RWPE1 (cell line): Measurements from ENCODE around the gene SERPINB5.

Experiments
- CTCF ChIA-PET: fragments of 350-600 bp; sonication (Branson Sonifier 250); formaldehyde crosslinking; extraction: SDS; loops from one replicate; lab custom pipeline; 2021; lab: Yijun Ruan, JAX
- POLR2A ChIA-PET: fragments of 400-600 bp; formaldehyde crosslinking; extraction: SDS; loops from one replicate; lab custom pipeline; 2020; ENCODE audit warnings: antibody characterized with exemption; ENCODE audit not compliant: low non-redundant PET; lab: Yijun Ruan, JAX
- DNase-seq: peaks from one replicate; pipeline ENCODE4 v3.0.0; 2012; ENCODE audit warnings: low spot score
- H3K27ac ChIP-seq: fragments of 450-650 bp; 2 replicates; pipeline ENCODE4 v1.5.1; 2017
- CTCF ChIP-seq: fragments of 450-650 bp; conservative IDR thresholded peaks from 2 replicates; pipeline ENCODE4 v1.5.1; 2017; ENCODE audit warnings: low read depth, mild to moderate bottlenecking

The SERPINB5 gene

DNA sequence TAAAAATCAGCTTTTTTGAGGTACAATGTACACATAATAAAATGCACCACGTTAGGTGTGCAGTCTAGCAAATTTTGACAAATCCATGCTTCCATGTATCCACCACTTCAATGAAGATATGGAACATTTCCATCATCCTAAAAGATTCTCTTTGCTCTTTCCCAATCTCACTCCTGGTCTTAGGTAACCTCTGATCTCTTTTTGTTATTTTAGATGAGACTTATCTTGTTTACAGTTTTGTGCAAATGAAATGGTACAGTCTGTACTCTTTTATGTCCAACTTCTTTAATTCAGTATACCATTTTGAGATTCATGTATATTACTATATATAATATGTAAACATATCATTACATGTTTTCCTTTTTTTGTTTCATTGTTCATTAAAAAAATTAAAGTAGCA is 16.3 kb upstream of the SERPINB5 start:
- ChIA-PET CTCF (no interaction called here), POLR2A (no interaction called here)
- no peak for DNase-seq

DNA sequence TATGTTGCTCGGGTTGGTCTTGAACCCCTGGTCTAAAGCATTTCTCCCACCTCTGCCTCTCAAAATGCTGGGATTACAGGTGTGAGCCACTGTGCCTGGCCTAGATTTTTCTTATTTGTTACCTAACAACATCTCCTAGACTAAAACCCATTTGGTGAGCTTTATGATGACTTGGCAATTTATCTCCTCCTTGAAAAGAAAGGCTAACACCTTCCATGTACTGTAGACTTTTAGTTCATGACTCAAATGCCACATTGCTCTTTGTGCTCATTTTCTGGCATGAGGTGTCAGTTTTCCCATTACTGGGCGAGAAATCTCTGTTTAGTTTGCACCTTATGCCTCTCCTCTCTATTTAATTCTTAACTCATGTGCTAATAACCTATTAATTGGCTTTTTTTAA is 12.3 kb upstream of the SERPINB5 start:
- TF ChIP-seq CTCF, result no peak
- ChIA-PET POLR2A (no interaction called here), CTCF (no interaction called here)

More for the DNA sequence above, 16.3 kb upstream of the SERPINB5 start:
- no peak overlapping the region for H3K27ac ChIP-seq
- no peak for TF ChIP-seq CTCF

DNA sequence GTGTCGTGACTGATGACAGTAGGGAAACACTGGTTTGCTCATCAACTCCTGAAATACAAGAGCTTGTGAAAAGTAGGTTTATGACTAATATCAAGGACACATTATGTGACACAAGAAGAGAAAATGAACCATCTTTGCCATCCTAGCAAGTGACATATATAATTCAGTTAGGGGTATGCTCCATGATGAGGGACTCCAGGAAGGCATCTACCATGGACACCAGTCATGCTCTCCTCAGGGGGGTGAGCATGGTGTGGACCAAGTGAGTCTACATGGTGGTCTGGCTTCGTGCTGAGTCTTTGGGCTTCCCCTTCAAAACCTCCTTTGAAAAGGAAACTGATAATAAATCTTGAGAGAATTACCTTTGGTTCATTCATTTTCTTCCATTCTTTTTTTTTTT is 11.7 kb upstream of the SERPINB5 start:
- ChIA-PET POLR2A (interaction anchor here (0.7 kb wide), 1 partner anchor 99 kb away, joined by 3 read pairs; no protein-coding TSS in a partner anchor), CTCF (no interaction called here)
- TF ChIP-seq CTCF, result no peak
- no peak overlapping the region for H3K27ac ChIP-seq
- DNase-seq, result no peak

More for the DNA sequence above, 12.3 kb upstream of the SERPINB5 start:
- H3K27ac ChIP-seq, result no peak overlapping the region
- no peak for DNase-seq

DNA sequence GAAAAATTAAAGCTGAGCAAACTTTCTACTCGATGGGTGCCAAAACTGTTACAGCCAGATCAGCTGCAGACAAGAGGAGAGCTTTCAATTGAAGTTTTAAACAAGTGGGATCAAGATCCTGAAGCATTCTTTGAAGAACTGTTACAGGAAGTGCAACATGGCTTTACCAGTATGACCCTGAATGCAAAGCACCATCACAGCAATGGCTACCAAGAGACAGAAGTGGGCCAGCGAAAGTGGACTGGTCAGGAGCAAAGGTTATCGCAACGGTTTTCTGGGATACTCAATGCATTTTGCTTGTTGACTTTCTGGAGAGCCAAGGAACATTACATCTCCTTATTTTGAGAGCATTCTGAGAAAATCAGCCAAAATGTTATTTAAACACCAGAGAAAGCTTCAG is 9.1 kb upstream of the SERPINB5 start:
- H3K27ac ChIP-seq, result no peak overlapping the region
- CTCF ChIA-PET, result no interaction called here
- no peak for DNase-seq
- POLR2A ChIA-PET, result no interaction called here
- no peak for TF ChIP-seq CTCF

GRCh38 chr18:63468575-63468974 is 8.2 kb upstream of the SERPINB5 start:
- POLR2A ChIA-PET, result no interaction called here
- no peak for DNase-seq
- CTCF ChIA-PET, result no interaction called here
- TF ChIP-seq CTCF, result no peak
- no peak overlapping the region for H3K27ac ChIP-seq

DNA sequence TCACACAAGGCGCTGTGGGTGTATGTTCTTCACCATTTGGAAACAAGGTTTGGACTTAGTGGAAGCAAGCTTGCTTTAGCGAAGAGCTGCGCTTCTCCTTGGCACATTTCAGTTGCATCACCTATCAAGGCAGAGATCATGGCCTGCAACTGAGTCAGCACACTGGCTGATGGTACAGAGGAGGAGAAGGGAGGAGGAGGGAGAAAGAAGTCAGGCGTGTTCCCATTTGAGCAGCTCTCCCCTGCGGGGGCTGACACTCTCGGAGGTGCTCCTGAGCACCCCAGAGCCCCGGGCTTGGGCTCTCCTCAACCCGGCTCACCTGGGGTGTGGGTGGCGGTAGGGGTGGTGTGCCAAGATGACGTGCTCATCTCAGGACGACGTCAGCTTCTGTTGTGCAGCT is 6.0 kb upstream of the SERPINB5 start:
- TF ChIP-seq CTCF, result no peak
- POLR2A ChIA-PET, result no interaction called here
- CTCF ChIA-PET, result interaction anchor here (0.5 to 0.6 kb wide), 2 partner anchors 8 to 140 kb away, joined by 4 to 8 read pairs; no protein-coding TSS in a partner anchor
- DNase-seq, result no peak
- peak overlapping the region; percentile 71 for H3K27ac ChIP-seq

- ChIA-PET CTCF (no interaction called here), POLR2A (no interaction called here)
- TF ChIP-seq CTCF, result no peak
- no peak overlapping the region for H3K27ac ChIP-seq
- DNase-seq, result peak; percentile 75
Observed at GRCh38 chr18:63472380-63472779, 4.4 kb upstream of the SERPINB5 start.
